Forelimb muscle (tissue), 1 donor: ENCODE results near the gene GOLGA6L7. TPM values are rescaled to one million over a fixed set of nuclear protein-coding genes. Genes with fewer than 3 reads are reported as not detected.
"Not testable (repeated sequence)": the region's sequence is repeated elsewhere in the genome, so short reads cannot be mapped to it uniquely, and the experiment has no call there.

Experiments
- DNase-seq: peaks from one replicate; pipeline ENCODE4 v3.0.0-alpha.2; 2013; ENCODE audit warnings: low read depth
- polyA plus RNA-seq: library from polyadenylated mRNA; unstranded; fragments of 120-200 nt; gene quantifications from one replicate; pipeline ENCODE4 v1.2.1, GENCODE V29; 2013; ENCODE audit not compliant: insufficient read length

Gene GOLGA6L7
- polyA plus RNA-seq, result 0.15 TPM

GRCh38 chr15:28848521-28848920, at the start of gene GOLGA6L7:
Gene GOLGA6L7 (minus strand): TSS chr15:28848644. CDS start chr15:28848549, 95 bp downstream.
- not testable (repeated sequence) for DNase-seq

DNA sequence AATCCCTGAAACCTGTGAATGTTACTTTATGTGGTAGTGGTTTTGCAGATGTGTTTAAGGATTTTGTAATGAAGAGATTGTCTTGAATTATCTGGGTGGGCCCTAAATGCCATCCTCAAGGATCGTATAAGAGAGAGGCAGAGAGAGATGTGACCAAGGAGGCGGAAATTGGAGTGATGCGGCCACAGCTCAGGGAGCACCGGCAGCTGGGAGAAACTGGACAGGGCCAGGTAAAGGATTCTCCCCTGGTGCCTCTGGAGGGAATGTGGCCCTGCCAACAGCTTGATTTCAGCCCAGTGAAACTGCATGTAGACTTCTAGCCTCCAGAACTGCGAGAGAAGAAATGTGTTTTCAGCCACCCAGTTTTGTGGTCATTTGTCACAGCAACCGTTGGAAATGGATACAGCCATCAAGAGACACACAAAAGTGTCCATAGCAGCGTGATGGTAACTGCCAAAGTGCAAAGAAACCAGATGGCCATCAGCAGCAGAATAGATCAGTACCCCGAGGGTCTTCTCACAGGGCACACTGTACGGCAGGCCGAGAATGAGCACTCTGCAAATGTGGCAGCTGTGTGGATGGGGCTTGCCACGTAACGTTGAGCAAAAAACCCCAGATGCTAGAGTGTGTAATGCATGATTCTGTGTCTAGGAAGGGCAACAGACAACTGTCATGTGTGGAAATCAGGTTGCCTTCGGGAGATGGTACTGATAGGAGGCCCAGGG, 49.6 kb upstream of the GOLGA6L7 start:
- DNase-seq, result no peak

GRCh38 chr15:28896951-28897350, 48.5 kb upstream of the GOLGA6L7 start:
- DNase-seq, result no peak

DNA sequence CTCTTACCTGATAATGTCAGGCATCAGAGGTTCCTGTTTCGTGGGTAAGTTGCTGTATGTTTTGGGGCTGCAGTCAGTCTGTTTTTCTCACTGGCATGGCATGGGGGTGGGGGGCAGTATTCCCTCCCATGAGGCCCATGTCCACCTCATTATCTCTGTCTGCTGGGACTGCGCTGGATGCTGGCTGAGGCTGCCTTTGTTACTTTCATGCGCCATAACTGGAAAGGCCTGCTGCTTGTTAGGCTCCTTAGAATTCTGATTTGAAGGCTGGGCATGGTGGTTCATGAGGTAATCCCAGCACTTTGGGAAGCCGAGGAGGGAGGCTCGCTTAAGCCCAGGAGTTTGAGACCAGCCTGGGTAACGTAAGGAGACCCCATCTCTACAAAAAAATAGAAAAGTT, 47.1 kb upstream of the GOLGA6L7 start:
- DNase-seq, result no peak

DNA sequence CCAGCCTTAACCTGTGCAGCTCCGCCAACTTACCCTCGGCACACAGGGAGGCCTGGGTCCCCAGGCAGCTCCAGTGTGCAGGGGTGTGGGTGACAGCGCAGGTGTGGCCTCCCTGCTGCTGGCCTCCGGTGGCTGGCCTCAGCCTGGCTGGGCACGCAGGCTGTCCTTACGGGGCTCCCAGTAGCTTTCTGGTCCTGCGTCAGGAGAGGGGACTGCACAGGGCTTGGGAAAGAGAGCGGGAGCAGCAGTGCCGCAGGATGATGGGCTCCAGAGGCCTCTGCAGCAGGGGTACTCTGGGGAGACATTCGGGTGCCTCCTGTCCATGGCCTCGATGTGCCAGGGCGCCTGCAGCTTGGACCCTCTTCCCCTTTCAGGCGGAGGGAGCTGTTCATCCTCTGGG, 46.7 kb upstream of the GOLGA6L7 start:
- no peak for DNase-seq

- no peak for DNase-seq
Observed at GRCh38 chr15:28894631-28895030, 46.2 kb upstream of the GOLGA6L7 start.

GRCh38 chr15:28892789-28893610, 44.6 kb upstream of the GOLGA6L7 start:
- DNase-seq, result no peak

DNA sequence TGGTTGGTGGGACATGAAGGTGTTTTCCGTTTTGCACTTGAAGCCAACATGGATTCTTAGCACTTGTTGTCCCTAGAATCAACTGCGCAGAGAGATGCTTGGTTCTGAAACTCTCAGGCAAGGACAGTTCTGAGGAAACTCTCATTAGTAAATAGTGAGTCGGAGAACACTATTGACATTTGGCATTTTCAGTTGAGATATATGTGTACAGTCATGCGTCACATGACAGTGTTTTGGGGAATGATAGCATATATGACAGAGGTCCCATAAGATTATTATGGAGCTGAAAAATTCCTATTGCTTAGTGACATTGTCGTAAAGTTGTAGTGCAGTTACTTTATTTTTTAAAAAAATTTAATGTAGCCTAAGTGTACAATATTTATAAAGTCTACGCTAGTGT, 43.1 kb upstream of the GOLGA6L7 start:
- no peak for DNase-seq

DNA sequence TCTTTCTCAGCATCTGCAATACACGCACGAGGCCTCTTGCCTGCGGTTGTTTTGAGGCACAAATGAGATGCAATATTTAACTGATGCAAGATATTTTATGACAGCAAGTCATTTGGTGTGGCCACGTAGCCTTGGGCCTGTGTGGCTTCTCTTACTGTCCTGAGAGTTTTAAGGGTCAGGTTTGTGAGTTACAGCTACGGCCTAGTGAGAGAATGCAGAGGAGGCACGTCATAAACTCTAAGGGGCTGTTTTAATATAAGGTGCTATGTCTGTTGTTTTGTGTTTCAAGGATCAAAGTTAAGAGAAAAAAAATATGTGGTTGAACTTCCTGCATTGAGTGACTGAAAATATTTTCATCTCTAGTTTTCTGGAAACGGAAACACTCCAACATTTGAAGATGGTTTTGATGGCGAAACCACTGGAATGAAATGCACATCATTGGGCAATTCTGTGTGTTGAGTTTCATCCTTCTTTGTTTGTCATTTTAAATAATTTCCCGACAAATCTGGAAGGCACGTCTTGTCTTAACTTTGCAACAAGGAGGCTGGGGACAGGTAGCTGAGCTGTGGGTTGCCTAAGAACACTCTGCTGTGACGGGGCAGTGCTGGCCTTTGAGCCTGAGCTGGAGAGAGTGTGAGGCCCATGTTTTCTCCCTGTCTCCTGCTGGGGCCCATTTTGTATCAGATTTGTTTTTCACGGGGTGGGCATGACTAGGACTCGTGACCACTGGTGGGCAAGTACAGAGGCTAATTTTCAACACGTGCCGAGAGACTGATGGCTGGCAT, 42.5 kb upstream of the GOLGA6L7 start:
- no peak for DNase-seq

DNA sequence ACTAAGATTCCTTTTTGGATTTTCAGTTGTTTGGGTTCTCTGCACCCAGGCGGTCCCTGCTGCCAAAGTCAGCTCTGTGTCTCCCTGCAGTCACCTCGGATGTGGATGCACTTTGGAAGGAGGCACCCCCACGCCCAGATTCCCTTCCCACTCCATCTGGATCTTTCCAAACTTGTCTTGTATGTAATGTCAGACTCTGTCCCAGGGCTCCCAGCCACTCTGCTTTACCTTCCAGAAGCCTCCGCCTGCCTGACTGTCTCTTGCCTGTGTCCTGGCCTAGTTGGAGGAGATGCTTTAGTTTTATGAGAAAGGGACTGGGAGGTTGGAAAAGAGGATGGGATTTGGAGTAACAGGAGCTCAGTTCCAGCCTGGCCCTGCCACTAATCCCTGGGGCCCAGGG, 41.8 kb upstream of the GOLGA6L7 start:
- DNase-seq, result not testable (repeated sequence)

DNA sequence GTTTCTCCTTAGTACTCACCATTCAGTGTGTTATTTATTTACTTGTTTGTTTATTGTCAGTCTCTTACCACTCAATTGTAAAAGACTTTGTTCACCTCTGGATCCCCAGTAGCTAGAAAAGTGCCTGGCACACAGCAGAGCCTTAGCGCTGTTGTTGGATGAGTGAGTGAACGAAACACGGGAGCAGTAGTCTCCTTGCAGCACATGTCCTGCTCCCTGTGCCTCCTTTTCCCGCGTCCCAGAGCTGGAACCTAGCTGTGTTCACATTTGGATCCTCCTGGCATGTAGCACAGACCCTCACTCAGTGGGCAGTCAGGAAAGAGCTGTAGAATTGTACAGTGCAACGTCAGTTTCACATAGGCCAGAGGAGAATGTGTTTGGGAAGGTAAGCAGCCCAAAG, 41.4 kb upstream of the GOLGA6L7 start:
- DNase-seq, result not testable (repeated sequence)

- no peak for DNase-seq
Observed at GRCh38 chr15:28889346-28889745, 40.9 kb upstream of the GOLGA6L7 start.

DNA sequence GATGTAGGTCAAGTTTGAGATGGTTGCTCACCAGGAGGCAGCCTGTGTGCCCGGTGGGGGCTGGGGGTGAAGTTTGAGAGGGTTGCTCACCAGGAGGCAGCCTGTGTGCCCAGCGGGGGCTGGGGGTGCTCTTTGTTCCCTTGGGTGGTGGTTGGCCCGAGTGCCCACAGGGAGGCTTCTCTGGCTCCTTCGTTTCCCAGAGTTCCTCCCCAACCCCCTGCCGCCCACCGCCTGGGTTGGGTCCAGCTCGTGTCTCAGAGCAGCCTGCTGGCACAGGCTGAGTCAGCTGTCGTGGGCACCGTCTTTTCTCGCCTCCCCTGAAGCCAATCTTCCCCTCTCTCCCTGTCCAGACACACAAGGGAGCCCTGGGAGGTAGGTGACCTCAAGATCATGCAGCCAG, 40.5 kb upstream of the GOLGA6L7 start:
- no peak for DNase-seq

- no peak for DNase-seq
Observed at GRCh38 chr15:28888302-28888894, 40.0 kb upstream of the GOLGA6L7 start.

DNA sequence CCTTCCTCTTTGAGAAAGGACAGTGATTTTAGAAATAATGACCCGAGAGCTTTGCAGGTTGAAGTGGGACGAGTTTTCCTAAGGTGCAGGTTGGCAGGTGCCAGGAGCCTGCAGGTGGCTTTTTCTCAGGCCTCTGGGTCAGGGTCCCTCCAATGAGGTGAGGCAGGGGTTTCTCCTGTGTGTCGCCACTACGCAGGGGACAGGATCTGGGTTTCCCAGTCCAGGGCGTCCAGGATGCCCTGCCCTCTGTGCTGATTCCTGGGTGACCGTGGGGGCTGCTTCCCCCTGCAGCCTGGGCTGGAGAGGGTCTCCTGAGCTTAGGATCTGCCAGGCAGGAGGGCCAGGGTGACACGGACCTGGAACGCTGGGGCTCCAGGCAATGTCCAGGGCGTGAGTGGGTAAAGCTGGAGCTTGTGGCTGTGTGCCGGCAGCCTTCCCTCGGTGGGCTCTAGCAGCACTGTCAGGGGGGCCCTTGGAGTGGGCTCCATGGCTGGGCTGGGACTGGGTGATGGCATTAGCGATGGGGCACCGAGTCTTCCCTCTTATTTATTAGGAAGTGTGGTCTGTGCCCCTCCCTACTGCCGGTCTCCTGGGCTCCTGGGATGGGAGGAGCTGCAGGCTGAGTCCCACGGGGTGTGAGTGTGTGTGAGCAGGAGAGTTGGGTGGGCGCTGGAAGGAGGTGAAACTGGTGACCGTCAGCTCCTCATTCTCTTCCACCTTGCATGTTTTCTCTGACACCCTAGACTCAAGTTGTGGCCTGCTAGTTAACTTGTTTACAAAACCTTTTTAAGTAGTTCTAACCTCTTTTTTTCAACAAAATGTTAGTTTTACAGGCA, 39.1 kb upstream of the GOLGA6L7 start:
- DNase-seq, result no peak

DNA sequence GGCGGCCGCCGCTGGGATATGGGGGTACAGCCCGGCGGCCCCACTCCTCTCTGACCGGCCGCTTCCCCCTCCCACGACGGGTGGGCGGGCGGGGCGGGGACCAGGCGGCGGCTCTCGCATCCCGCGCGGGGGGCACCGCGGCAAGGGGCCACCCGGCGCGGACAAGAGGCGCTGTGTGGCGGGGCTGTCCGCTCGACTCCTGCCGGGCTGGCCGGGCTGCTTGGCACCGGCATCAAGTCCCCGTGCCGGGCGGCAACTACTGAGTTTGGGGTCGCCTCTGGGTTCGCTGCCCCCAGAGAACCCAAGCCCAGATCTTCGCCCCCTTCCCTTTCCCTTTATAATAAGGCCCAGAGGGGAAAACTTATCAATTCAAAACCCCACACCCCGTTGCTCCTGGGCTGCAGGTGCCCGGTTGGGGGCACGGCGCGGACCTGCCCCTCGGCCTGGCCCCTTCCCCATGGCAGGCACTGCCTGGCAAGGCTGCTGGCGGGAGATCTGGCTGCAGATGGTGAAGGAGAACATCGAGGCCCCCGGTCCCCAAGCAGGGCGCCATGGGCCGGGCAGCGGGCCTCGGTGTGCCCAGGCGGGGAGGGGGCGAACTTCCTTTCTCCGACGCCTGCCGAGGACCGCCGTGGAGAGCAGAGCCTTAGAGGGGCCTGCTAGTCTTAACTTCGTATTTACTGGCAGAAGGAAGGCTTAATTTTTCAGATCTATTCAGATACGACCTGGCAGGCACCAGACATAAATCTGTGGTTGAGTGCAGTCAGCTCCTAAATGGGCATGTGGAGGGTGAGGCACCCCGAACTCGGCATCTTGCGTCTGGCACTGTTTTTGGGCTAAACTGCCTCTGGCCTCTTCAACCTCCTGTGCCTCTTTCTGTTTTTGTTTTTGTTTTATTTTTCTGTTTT, 38.2 kb upstream of the GOLGA6L7 start:
- DNase-seq, result no peak

DNA sequence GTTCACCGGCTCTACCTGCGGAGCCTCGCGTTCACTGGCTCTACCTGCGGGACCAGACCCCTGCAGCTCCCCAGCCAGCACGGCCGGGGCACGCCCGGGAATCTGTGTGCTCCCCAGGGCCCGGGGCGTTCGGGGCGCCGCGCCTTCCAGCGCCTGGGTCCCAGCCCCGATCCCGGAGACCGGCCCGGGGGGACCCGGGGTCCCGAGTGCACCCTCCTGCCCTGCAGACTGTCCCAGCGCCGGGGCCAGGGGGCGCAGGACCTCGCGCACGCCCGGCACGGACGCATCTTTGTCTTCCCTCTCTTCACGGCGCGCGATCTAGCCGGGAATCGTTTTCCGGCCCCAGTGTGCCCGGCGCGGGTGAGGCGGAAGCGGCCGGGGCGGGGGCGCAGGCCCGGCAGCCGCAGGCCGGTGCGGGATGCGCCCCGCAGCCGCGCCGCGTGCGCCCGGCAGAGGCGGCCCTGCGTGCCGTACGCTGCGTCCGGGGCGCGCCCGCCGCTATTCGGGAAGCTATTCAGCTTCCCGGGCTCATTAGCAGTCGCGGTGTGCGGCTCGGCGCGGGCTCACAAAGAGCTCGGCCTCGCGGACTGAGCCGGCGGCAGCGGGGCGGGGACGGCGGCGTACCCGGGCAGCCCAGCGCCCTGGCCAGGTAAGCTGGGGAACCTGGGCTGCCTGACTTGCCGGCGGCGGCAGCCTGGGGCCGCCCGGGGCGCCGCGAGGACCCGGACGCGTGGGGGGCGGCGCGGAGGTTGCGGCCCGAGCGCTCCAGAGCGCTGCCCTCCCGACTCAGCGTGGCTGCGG, 37.4 kb upstream of the GOLGA6L7 start, which contains the start of gene APBA2:
Gene APBA2, plus strand, starts transcription at position 345 of the 801 bp plus-strand sequence. CDS start 167,911 bp downstream, outside the sequence.
- no peak for DNase-seq

GRCh38 chr15:28885128-28885629, 36.7 kb upstream of the GOLGA6L7 start:
- no peak for DNase-seq
